GM19452 (cell line): Measurements from ENCODE around the gene DUSP9.
"Not testable (repeated sequence)": the region's sequence is repeated elsewhere in the genome, so short reads cannot be mapped to it uniquely, and the experiment has no call there.

Experiments used
- ATAC-seq: cut with Tn5 transposase; IDR thresholded peaks from one replicate; pipeline ENCODE4 v1.9.1; 2021; ENCODE audit not compliant: unreplicated experiment

Gene DUSP9

DNA sequence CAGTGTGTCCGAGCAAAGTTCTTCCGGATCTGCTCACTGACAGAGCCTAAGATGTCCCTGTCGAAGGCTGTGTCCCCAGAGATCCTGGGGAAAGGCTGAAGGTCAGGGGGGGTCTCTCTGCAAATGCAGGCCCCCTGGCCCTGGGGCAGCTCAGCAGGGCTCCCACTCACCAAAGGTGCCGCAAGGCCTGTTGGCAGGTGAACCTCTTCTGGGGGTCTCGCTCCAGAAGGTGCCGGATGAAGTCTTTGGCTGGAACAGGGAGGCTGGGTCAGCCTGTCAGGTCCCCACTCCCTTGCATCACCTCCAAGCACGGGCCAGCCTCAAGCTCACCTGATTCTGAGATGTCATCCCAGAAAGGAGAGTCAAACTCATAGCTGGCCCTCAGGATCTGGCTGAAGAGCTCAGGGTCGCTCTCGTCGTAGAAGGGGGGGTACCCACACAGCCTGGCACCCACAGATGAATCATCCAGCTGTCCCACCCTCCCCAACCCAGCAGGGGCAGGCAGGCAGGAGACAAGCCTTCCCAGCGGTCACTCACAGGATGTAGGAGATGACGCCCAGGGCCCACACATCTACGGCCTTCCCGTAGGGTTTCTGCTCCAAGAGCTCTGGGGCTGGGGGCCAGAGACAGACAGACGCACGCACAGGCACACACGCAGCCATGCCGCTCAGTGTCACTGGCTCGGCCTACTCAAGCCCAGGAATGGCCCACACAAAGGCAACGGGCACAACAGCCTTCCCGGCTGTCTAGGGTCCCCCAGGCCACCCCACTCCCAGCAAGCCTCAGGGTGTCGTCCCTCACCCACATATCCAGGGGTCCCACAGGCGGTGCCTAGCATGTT is 24.0 kb downstream of the DUSP9 start:
- ATAC-seq, result no peak

DNA sequence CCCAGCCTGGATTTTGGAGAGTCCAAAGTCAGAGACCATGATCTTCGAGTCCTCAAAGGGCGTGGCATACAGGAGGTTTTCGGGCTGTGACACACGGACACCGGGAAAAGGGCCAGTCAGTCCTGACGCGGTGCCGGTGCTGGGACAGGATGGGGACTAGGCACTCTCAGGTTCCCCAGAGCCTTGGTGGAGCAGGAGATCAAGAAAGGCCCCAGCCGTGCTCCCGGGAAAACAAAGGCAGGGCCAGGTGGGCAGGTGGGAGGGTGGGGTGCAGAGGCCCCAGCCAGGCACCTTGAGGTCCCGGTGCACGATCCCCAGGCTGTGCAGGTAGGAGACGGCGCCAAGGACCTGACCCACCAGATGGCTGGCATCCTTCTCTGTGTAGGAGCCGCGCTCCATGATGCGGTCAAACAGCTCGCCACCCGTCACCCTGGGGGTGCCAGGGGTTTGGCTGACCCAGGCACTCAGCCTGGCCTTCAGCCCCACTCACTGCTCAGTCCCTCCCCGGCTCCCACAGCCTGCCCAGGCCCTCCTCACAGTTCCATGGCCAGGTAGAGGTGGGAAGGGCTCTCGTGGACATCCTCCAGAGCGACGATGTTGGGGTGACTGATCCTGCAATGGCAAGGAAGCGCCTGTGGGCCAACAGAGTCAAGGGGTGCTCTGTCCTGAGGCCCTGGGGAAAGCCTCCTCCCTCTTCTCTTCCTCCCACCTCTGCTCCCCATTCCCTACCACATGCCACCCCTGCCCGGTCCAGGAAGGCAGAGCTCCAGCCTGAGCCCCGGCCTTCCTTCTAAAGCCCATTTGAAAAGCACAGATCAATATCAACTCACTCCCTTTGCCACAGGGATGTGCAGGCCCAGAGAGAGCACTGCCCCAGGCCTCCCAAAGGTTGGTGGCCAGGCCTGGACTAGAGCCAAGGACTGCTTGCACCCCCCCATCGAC is 24.9 kb downstream of the DUSP9 start:
- ATAC-seq, result no peak

DNA sequence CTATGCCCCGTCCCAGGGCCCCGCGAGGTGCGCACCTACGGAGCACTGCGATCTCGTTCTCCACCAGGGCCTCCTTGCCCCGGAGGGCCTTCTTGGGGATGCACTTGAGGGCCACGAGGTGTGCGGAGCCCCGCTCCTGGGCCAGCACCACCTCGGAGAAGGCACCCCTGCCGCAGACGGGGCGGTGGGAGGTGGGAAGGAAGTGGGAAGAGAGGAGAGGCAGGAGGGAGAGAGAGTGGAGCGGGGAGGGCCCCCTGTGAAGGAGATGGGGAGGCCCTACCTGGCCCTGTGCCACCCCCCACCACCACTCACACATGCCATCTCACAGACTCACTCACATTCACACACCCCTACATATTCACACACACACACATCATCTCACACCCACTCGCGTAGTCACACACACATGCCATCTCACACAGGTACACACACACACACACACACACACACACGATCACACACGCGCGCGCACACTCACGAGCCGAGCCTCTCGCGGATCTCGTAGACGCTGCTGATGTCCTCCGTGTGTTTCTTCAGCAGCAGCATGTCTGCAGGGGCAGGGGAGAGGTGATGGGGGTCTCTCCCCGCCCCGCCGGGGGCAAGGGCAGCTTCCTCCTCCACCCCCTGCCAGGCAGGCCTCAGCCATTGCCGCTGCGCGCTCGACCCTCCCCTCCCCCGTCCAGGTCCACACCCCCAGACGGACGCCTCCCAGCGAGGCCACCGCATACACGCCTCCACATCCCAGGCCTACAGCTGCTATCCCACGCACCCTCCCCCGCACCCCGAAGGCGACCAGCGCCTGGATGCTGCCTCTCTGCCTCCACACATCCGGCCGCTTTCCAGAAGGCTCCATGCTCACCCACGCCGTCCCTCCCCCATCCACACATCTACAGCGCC is 25.8 kb downstream of the DUSP9 start:
- no peak for ATAC-seq

DNA sequence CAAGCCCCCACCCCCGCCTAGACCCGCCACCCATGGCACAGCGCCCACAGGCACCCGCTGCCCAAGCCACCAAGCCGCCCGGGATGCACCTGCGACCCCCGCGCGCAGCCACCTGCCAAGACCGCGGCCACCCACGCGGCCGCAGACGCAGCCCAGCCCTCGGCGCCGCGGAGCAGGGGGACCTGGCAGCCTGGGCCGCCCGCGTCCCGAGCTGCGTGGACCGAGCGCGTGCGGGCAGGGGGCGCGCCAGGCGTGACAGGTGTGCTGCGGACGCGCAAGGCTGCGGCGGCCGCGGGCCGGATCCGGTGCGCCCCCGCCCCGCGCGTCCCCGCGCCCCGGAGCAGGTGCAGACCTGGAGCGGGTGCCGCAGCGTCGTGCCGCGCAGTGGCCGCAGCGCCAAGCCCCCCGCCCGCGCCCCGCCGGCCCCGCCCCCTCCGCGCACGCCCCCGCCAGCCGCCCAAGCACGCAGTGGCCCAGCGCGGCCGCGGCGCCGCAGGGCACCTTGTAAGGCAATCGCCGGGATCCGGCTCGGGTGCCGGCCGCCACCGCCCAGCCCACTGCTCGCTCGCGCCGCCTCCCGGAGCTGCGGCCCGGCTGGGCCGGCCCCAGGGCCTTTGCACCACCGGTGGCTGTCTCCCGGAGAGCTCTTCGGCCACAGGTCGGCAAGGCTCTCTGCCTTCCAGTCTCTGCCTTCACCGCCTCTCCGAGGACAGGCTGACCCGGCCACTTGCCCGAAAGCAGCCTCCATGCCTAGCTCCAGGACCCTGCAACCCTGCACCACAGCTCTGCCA is 26.6 kb downstream of the DUSP9 start, which contains the start of gene PNCK:
Gene PNCK (minus strand): TSS at position 386 of the 791 bp plus-strand sequence. CDS start 737 bp downstream, outside the sequence.
- no peak for ATAC-seq

DNA sequence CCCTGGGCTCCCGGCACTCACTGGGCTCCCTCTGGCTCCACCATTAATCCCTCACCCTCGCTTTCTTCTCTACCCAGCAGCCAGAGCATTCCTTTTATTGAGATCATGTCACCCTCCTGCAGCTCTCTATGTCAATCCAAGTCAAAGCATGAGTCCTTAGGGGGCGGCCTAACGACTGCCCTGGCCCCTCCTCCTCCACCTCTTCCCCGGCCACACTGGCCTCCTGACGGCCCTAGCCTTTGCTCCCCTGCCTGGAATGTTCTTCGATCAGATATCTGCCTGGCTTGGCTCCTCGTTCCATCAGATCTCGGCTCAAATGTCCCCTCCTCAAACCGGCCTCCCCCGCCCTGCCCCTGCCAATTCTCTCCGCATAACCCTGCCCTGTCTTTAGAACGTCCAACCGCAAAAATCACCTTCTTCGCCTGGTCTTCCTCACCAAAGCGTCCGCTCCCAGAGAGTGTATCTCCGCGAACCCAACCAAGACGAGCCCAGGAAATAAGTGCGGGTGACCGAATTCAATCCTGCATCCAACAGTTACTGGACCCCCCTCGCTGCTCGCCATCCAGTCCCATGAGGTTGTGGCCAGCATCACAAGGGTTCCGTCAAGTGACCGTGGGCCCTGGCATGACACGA is 27.3 kb downstream of the DUSP9 start:
- ATAC-seq, result no peak

DNA sequence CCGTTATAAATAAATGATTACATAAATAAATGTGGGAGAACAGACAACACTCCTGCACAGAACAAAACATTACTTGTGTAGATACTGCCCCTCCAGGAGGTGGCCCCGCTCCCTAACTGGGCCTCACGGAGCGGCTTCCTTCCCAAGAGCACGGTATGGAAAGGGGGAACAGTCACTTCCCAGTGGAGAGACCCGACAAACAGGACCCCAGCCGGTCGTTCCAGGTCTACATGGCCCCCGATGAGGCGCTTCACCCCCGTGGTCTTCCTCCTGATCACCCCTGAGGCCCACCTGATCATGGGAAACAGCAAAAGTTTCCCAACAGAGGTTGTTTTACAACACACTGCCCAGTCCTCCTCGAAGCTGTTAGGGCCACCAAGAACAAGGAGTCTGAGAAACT is 34.2 kb downstream of the DUSP9 start:
- no peak for ATAC-seq

DNA sequence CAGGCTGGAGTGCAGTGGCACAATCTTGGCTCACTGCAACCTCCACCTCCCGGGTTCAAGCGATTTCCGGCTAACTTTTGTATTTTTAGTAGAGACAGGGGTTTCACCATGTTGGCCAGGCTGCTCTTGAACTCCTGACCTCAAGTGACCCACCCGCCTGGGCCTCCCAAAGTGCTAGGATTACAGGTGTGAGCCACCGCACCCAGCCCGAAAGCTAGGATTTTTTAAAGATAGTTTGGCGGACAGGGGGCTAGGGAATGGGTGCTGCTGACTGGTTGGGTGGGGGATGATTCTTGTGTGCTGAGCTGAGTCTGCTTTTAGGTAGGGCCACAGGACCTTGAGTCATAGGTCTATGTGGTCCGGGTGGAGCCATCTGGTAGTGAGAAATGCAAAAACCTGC is 36.5 kb downstream of the DUSP9 start:
- ATAC-seq, result not testable (repeated sequence)

DNA sequence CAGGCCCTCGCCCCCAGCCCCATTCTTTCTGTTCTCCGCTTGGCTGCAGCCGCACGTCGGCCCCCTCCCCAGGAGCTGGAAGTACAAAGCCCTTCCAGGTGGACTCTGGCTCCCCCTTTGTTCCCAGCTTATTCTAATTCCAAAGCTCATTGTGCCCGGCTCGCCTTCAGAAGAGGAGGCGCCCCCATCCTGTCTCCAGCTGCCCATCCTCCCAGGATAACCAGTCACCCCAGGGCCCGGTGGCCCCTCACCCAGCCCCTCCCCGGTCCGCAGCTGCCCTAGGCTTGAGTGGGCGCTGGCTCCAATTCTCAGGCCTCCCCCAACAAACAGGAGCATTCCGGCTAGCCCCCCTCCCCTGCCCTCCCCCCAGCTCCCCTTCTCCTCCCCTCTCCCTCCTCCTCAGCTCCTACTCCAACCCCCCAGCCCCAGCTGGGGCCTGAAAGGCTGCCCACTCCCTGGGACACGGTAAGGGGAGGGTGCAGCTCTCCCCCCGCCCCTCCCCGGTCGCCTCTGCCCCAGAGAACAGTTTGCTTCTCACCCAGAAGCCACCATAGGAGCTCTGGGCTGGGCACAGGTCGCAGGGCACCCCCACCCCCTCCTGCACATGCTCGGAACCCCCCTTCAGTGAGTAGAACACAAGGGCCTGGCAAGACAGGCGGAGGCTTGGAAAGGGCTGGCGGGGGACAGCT is 37.6 kb downstream of the DUSP9 start:
- no peak for ATAC-seq

DNA sequence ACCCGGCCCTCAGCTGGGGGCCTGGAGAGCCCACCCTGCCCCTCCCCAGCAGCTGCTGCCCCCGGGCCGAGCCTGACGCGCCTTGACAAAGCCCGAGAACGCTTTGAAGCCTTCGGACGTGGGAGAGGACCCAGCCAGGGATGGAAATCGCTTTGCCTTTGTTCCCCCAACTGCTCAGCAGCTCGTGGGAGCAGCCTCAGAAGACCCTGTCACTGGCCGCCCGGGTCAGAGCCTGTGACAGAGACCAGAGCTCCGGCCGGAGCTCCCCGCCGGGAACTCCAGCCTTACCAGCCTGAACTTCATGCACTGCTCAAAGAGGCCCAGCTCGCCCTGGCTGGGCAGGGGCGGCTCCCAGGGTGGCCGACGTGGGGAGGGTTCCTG is 38.1 kb downstream of the DUSP9 start:
- ATAC-seq, result no peak

DNA sequence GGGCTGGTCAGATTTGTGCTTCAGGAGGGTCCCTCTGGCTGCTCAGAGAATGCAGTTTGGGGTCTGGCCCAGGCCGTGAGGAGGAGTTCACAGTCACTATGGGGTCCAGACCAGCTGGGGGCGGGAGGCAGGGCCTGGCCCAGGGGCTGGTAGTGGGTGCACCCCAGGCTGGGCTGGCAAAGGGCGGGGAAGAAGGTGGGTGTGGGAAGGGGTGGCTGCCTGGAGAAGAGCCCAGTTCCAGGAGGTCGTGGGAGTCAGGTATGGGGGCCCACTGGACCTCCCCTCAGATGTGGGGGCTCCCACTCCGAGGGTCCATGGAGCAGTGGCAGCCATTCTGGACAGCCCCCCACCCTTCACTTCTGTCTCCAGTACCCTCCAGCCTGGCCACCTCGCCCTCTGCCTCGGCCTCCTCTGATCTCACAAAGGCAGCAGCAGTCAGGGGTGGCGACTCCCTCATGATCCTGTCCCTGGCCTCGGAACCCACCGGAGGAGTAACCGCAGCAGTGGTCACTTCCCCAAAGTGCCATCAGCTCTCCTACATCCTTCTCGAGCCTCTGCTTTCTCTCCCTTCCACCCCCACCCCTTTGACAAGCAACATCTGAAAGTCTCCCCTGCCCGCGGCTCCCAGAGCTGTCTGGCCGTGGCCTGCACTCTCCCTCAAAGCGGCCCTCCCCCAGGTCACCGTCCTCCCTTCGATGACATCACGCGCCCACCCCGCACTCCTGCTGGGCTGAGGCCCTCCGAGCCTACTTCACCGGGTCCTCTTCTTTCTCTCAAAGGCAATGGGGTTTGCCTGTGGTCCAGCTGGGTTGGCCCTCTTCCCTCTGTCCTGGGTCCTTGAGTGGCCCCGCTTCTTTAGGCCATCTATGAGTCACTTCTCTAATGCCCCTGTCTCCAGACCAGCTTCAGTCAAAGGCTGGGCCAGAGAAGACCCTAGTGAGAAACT is 39.0 kb downstream of the DUSP9 start:
- ATAC-seq, result no peak

DNA sequence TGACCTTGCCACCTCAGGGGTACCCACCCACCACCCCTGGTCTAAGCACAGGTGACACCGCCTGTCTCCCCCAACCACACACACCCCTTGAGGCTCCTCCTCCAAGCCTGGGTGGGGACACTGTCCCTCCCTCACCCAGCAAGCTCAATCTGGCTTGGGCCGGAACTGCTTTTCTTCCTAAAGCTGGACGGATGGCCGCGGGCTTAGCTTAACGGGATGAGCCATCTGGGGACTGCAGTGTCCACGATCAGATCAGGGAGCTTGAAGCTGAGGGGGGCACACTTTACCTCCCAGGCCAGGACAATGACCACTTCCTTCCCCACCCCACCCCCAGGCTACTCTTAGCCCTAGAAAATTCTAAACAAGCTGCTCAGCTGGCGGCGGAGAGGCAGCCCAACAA is 39.7 kb downstream of the DUSP9 start:
- no peak for ATAC-seq

DNA sequence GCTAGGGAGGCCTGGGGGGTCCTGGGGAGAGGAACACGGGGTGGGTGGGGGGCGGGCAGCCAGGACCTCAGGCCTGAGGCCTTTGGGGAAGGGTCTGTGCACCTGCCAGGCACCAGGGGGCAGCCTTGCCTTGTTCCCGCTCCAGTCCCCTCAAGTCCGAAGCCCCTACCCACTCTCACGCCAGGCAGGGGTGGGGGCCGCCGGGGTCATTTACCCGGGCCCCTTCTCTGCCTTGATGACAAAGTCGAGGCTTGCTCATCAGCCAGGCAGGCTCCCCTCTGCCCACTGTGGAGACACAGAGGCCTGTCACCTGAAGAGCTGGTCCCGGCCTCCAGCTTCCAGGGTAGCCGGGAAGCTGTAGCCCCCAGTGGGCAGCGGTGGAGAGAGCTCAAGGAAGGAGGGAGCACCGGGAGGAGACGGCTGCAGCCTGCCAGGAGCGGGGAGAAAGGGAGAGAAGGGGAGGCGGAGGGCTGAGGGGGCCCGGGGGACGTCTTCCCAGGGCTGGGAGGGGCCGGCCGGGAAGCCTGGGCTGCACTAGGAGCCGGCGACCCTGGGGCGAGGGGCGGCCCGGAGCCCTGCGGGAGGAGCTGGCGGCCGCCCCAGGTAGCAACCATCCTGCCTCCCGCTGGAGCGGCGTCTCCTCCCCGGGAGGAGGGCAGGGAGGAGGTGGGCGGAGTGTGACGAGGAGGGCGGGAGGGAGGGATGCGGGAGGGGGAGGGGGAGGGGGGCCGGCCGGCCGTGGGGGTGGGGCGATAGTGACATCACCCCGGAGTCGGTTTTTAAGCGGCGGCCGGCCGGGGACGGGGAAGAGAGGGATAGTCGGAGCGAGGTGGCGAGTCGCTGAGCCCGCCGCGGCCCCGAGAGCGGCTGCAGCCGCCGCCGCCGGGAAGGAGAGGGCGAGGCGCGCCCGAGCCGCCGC is 40.4 kb downstream of the DUSP9 start, which contains the start of gene SLC6A8:
Gene SLC6A8 (plus strand): TSS at position 806 of the 919 bp plus-strand sequence. CDS start 649 bp downstream, outside the sequence.
- no peak for ATAC-seq

DNA sequence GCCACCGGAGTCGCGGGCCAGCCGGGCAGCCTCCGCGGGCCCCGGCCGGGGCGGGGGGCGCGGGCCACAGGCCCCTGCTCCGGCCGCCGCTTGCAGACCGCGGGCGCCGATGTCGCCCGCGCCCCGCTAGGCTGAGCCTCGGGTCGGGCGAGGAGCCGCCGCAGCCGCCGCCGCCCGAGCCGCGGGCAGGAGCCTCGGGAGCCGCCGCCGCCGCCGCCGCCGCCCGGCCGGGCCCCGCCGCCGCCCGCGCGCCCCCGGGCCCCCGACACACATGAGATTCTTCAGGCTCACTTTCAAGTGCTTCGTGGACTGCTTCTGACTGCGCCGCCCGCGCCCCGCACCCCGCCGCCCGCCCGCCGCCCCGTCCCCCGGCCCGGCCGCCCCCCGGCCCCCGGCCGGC is 41.1 kb downstream of the DUSP9 start:
- ATAC-seq, result no peak

DNA sequence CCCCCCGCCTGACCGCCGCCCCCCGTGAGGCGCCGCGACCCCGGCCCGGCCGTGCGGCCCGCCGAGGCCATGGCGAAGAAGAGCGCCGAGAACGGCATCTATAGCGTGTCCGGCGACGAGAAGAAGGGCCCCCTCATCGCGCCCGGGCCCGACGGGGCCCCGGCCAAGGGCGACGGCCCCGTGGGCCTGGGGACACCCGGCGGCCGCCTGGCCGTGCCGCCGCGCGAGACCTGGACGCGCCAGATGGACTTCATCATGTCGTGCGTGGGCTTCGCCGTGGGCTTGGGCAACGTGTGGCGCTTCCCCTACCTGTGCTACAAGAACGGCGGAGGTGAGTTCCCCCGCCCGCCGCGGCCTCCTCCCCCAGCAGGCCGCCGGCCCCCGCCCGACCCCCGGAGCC is 41.5 kb downstream of the DUSP9 start:
- no peak for ATAC-seq

DNA sequence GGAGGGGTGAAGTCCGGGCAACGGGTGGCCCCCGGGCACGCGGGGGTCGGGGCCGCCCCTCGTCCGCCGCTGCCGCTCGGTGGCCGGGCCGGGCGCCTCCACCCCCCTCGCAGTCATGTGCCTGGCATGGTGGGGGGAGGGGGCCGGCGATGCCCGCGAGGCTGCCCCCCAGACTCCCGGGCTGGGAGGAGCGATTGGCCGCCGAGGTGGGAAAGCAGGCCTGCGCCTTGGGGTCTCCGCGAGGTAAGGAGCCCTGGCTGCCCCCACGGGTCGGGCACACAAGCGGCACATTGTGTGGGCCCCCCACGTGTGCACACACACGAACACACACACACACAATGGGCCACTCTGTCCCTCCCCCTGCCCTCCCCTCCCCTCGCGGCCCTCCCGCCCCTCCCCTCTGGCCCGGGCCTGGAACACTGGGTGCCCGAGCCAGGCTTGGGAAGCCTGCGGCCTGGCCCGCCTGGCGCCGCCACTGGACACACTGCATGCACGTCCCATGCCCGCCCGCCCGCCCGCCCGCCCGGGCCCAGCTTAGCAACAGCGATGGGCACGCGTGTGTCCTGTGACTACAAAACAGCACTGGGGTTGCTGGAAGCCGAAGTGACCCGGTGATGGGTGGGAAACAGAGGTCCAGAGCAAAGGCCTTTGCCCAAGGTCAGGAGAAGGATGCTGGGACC is 42.0 kb downstream of the DUSP9 start:
- ATAC-seq, result no peak
